H1 (cell line): ENCODE results near the gene TUG1.

Experiments
- POLR2AphosphoS5 ChIP-seq: IDR thresholded peaks from 2 replicates; pipeline ENCODE4 v1.6.1; 2011; ENCODE audit warnings: low read depth, low read length
- RFX5 ChIP-seq: IDR thresholded peaks from 2 replicates; pipeline ENCODE4 v1.6.1; 2011; ENCODE audit warnings: low read depth, low read length, improper control_type of control experiment, borderline replicate concordance

DNA sequence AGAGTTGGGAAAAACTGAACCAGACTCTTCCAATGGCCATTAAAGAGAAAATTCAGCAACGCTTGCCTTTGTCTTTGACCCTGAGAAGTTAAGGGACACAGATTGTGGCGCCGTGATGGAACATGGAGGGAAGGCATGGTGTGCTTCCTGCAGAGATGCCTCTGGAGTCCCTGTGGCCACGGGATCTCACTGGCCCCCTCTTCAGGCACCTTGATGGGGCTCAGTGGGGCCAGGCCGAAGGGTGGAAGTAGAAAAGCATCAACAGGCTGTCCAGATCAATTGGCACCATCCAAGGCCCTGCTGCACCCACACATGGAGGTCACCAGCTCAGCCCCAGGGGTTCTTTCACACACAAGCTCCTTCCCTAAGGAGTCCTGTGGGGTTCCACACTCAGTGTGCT, 43.4 kb upstream of the TUG1 start:
- no peak; the same call in 1 of the 2 replicates for TF ChIP-seq POLR2AphosphoS5
- no peak for TF ChIP-seq RFX5
